Activated T-helper 2 cell treated with anti-CD3 and anti-CD28 coated beads, Interferon-gamma antibody, Interleukin-2, Interleukin-4, amounts not matched to agents 10 μg/mL and 5 μg/mL and 100 μg/mL, durations not matched to agents 14 hours and 24 hours and 36 hours (primary cell): ENCODE results near the gene CAMSAP2. TPM values are rescaled to one million over a fixed set of nuclear protein-coding genes. Genes with fewer than 3 reads are reported as not detected.

ENCODE experiments used
- DNase-seq: peaks from one replicate; pipeline ENCODE4 v3.0.0; 2021; ENCODE audit warnings: low spot score
- H3K27ac Mint-ChIP-seq: one replicate; pipeline ENCODE4 v1.8.0; 2021; ENCODE audit warnings: mixed read lengths
- H3K27me3 Mint-ChIP-seq: one replicate; pipeline ENCODE4 v1.8.0; 2021; ENCODE audit warnings: low read depth, mixed read lengths
- H3K36me3 Mint-ChIP-seq: one replicate; pipeline ENCODE4 v1.8.0; 2021; ENCODE audit warnings: low read depth, mixed read lengths
- H3K4me1 Mint-ChIP-seq: one replicate; pipeline ENCODE4 v1.8.0; 2021; ENCODE audit warnings: low read depth, mixed read lengths
- H3K4me3 Mint-ChIP-seq: one replicate; pipeline ENCODE4 v1.8.0; 2021; ENCODE audit warnings: low read depth, mild to moderate bottlenecking, moderate library complexity, mixed read lengths
- H3K9me3 Mint-ChIP-seq: one replicate; pipeline ENCODE4 v1.8.0; 2021; ENCODE audit warnings: mixed read lengths
- intact Hi-C: fragments of 100-400 bp; cut with micrococcal nuclease; formaldehyde crosslinking; loops from one replicate; pipeline ENCODE4 v1.15.1; 2023
- total RNA-seq: library from RNA; stranded (reverse); gene quantifications from 2 replicates; pipeline ENCODE4 v1.2.3, GENCODE V29; 2022

The CAMSAP2 gene
- total RNA-seq, 1 donor from 2014 or later, result 0.52 TPM

DNA sequence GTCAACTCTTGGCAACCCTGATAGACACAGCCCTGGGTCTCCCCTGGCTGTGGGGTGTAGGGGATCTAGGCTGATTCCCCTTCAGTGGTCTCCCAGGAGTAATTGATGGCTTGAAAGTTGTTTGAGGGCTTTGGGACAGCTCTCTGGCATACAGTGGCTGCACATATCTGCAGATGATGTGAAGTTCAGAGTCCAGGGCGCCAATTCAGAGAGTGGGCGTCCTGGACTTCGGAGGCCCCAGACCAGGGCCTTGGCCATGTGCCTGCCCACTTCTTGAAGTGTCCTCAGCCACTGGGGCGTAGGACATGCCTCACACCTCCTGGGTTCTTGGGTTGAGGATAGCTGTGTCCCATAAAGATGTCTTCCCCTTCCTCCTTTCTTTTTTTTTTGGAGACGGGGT lies 158.6 kb downstream of the CAMSAP2 start:
- Mint-ChIP-seq H3K4me3 (no peak overlapping the region), H3K9me3 (no peaks in the 10 kb centered on the region), H3K4me1 (no peaks in the 10 kb centered on the region), H3K27me3 (peaks cover 58% of the 10 kb centered on the region), H3K36me3 (no peaks in the 10 kb centered on the region), H3K27ac (no peak overlapping the region)
- intact Hi-C loops, result no loop called here
- no peak for DNase-seq

DNA sequence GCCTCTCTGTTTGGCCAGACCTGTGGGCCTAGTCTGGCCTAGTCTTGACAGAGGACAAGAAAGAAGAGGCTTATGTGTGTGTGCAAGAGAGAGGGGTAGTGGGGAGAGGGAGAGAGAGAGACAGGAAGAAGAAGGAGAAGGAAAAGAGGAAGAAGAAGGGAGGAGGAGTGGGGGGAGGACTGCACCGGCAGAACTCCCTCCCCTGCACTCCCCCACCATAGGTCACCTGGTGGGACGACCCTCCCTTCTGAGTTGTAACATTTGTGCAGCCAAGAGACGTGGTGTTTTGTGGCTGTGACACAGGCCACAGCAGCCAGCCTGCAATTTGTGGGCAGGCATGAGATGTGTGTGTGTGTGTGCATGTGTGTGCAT lies 160.3 kb downstream of the CAMSAP2 start:
- no peak overlapping the region for H3K27ac Mint-ChIP-seq
- no peaks in the 10 kb centered on the region for H3K4me1 Mint-ChIP-seq
- H3K4me3 Mint-ChIP-seq, result no peak overlapping the region
- no peaks in the 10 kb centered on the region for H3K9me3 Mint-ChIP-seq
- peaks cover 49% of the 10 kb centered on the region for H3K27me3 Mint-ChIP-seq
- DNase-seq, result no peak
- H3K36me3 Mint-ChIP-seq, result no peaks in the 10 kb centered on the region
- intact Hi-C loops, result no loop called here

DNA sequence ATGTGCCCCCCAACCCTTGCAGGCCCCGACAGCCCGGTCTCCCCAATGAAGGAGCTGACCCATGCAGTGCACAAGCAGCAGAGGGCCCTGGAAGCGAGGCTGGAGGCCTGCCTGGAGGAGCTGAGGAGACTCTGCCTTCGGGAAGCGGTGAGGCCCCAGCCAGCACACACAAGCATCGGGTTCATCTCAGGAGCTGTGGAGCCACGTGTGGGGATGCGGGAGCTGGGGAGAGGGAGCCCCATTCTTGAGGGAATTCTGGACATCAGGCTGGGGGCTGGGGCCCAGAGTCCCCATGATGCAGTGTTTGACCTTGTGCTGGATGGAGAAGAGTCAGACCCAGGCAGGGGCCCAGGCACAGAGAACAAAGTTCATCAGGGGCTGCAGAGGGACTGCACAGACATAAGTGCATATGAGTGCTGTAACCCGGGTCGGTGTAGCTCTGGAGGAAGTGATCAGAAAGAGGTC lies 160.8 kb downstream of the CAMSAP2 start:
- no peak for DNase-seq
- Mint-ChIP-seq H3K36me3 (no peaks in the 10 kb centered on the region), H3K27ac (no peak overlapping the region), H3K9me3 (no peaks in the 10 kb centered on the region), H3K4me1 (no peaks in the 10 kb centered on the region), H3K4me3 (no peak overlapping the region), H3K27me3 (peaks cover 48% of the 10 kb centered on the region)
- intact Hi-C loops, result no loop called here

DNA sequence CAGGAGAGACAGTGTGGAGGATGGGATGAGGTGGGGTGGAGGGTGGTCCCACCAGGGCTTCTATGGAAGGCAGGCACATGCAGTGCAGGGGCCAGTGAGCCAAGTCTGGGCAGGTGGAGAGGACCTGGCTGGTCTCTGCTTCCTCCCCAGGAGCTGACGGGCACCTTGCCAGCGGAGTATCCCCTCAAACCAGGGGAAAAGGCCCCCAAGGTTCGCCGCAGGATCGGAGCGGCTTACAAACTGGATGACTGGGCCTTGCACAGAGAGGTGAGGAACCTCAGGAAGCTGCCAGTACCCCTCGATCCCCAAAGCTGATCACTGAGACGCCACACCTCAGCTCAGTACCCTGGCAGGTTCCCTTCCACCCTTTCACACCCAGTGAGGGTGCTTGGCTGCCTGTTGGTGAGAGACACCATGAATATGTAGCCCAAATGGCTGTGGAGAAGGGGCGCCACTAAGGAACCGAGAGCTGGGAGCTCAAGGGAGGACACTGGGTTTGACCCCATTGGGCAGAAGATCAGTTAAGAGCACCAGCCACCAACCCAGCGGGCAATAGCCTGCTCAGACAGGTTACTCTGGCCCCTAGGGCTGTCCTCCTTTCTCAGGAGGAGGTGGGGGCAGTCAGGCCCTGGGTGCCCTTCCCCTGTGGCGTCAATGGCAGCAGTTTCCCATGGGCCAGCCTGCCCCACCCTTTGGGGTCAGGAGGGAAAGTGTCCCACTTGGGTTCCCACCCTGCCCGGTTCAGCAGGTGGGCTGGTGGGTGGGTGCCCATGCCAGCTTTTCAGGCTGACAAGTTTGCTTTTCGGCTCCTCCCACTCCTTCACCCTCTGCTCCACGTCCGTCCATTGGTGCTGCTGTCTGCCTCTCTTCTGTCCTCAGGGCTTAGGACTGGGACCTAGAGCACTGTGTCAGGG lies 161.5 kb downstream of the CAMSAP2 start:
- no peaks in the 10 kb centered on the region for H3K36me3 Mint-ChIP-seq
- no peak for DNase-seq
- H3K9me3 Mint-ChIP-seq, result no peaks in the 10 kb centered on the region
- intact Hi-C loops, result no loop called here
- H3K27ac Mint-ChIP-seq, result no peak overlapping the region
- peaks cover 54% of the 10 kb centered on the region for H3K27me3 Mint-ChIP-seq
- peaks cover under 1% of the 10 kb centered on the region for H3K4me1 Mint-ChIP-seq
- no peak overlapping the region for H3K4me3 Mint-ChIP-seq

DNA sequence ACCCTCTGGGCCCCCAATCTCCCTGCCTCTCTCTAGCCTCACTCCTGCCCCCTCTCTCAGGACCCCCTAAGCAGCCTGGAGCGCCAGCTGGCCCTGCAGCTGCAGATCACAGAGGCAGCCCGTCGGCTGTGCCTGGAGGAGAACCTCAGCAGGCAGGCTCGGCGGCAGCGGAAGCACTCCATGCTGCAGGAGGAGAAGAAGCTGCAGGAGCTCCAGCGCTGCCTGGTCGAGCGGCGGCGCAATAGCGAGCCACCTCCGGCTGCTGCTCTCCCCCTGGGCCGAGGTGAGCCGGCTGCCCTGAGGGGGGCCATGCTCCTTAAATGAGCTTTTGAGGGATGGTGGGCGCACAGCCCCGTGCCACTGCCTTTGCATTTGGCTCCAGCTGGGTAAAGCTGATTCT lies 162.2 kb downstream of the CAMSAP2 start:
- intact Hi-C loops, result no loop called here
- Mint-ChIP-seq H3K9me3 (no peaks in the 10 kb centered on the region), H3K27me3 (peaks cover 55% of the 10 kb centered on the region)

DNA sequence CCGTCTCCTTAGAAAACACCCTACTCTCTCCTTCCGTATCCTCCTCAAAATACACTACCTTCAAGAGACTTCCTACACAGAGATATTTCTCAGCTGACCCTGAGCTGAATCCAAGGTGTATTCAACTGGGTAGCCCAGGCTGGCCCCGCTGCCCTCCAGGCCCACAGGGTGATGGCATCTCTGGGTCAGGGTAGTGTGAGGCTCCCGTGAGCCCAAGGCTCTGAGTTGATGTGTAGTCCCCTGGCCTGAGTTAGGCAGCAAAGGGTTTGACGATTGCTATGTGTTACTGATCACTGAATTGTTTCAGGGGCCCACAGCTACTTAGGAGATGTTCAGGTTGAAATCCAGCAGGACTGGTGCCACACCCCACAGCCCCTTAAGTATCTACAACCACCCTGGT lies 162.7 kb downstream of the CAMSAP2 start:
- Mint-ChIP-seq H3K4me1 (peaks cover 4% of the 10 kb centered on the region), H3K9me3 (no peaks in the 10 kb centered on the region), H3K4me3 (no peak overlapping the region), H3K36me3 (no peaks in the 10 kb centered on the region), H3K27ac (no peak overlapping the region), H3K27me3 (peaks cover 55% of the 10 kb centered on the region)
- intact Hi-C loops, result no loop called here
- no peak for DNase-seq

More for the DNA sequence above, 162.2 kb downstream of the CAMSAP2 start:
- Mint-ChIP-seq H3K4me1 (peaks cover 4% of the 10 kb centered on the region), H3K27ac (no peak overlapping the region), H3K4me3 (no peak overlapping the region), H3K36me3 (no peaks in the 10 kb centered on the region)
- DNase-seq, result no peak

DNA sequence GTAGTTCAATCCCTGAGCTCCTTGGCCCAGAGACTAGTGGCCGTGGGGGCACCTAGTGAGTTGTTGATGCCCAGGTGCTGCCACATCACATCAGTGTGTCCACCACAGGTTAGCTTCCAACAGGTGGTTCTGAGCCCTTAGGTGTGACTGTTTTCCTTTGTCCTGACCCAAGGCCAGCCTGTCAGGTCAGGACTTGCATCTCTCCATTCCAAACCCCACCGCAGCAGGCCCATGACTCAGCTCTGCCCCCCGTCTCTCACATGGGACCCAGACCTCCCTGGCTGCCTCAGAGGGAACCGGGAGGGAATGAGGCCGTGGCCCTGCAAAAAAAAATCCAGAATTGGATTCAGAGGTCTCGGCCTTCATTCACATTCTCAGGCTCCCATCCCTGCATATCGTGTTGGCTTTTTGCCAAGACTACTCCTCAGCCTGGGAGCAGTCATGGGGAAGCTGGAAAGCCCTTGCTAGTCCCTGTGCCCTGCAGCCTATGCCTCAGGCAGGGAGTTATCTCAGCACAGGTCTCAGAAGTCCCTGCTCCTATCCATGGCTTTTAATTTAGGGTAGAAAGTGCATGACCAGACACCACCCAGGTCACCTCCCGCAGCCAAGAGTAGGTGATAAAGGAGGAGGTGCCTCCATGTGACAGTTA lies 163.2 kb downstream of the CAMSAP2 start:
- H3K4me3 Mint-ChIP-seq, result no peak overlapping the region
- intact Hi-C loops, result no loop called here
- no peaks in the 10 kb centered on the region for H3K9me3 Mint-ChIP-seq
- peaks cover 4% of the 10 kb centered on the region for H3K4me1 Mint-ChIP-seq
- no peak for DNase-seq
- H3K36me3 Mint-ChIP-seq, result no peaks in the 10 kb centered on the region
- H3K27ac Mint-ChIP-seq, result no peak overlapping the region
- H3K27me3 Mint-ChIP-seq, result peaks cover 54% of the 10 kb centered on the region

DNA sequence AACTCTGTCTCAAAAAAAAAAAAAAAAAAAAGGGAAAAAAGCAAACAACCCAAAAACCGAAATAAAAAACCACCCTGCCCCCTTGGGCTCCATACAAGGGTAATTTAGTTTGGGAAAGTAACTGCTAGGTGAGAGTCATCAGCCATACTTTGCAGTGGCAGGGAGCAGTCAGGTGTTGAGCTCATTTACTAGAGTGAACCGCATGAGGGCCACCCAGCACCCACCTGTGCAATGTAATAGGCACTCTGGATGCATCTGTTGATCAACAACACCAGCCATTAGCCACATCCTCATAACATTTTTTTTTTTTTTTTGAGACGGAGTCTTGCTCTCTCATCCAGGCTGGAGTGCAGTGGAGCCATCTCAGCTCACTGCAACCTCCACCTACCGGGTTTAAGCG lies 165.1 kb downstream of the CAMSAP2 start:
- no peak for DNase-seq
- intact Hi-C loops, result no loop called here
- no peaks in the 10 kb centered on the region for H3K9me3 Mint-ChIP-seq
- no peak overlapping the region for H3K4me3 Mint-ChIP-seq
- peaks cover 48% of the 10 kb centered on the region for H3K27me3 Mint-ChIP-seq
- H3K27ac Mint-ChIP-seq, result no peak overlapping the region
- H3K36me3 Mint-ChIP-seq, result no peaks in the 10 kb centered on the region
- H3K4me1 Mint-ChIP-seq, result peaks cover 4% of the 10 kb centered on the region

DNA sequence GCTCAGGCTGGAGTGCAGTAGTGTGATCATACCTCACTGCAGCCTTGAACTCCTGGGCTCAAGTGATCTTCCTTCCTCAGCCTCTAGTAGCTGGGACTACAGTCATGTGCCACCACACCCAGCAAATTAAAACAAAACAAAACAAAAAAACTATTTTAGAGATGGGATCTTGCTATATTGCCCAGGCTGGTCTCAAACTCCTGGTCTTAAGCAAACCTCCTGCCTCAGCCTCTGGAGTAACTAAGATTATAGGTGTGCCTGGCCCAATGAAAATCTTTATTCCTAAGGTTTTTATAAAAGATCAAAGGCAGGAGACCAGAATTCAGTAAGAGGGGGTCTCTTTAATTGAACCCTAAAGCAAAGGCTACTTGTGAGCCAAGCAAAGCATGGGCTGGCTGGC lies 166.1 kb downstream of the CAMSAP2 start:
- peaks cover 51% of the 10 kb centered on the region for H3K27me3 Mint-ChIP-seq
- DNase-seq, result no peak
- H3K4me1 Mint-ChIP-seq, result peaks cover 4% of the 10 kb centered on the region
- no peaks in the 10 kb centered on the region for H3K36me3 Mint-ChIP-seq
- H3K27ac Mint-ChIP-seq, result no peak overlapping the region
- no peaks in the 10 kb centered on the region for H3K9me3 Mint-ChIP-seq
- no peak overlapping the region for H3K4me3 Mint-ChIP-seq
- intact Hi-C loops, result loop anchor here (1.0 to 5.0 kb wide), 3 partner anchors 15 to 118 kb away; partner anchors contain the start of genes GPR25 and KIF21B

DNA sequence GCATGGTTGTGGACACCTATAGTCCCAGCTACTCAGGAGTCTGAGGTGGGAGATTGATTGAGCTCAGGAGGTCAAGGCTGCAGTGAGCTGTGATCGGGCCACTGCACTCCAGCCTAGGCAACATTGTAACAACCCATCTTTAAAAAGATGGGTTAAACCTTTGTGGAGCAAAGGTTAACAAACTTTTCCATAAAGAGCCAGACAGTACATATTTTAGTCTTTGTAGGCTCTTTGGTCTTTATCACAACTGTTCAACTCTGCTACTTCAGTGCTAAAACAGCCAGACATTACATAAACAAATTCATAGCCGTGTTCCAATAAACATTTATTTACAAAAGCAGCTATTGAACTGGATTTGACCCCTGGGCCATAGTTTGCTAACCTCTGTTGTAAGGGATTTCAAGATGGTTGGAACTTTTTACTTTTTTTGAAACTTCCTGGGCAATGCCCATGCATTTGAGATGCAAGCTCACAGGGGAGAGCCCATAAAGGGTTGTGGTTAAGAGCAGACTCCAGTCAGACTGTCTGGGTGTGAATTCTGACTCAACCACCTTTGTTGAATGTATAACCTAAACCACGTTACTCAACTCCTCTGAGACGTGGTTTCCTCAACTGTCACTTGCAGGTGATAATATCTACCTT lies 166.8 kb downstream of the CAMSAP2 start:
- peaks cover 4% of the 10 kb centered on the region for H3K4me1 Mint-ChIP-seq
- H3K4me3 Mint-ChIP-seq, result no peak overlapping the region
- no peak for DNase-seq
- H3K9me3 Mint-ChIP-seq, result no peaks in the 10 kb centered on the region
- H3K27me3 Mint-ChIP-seq, result peaks cover 51% of the 10 kb centered on the region
- no peaks in the 10 kb centered on the region for H3K36me3 Mint-ChIP-seq
- no peak overlapping the region for H3K27ac Mint-ChIP-seq
- intact Hi-C loops, result loop anchor here (1.0 to 5.0 kb wide), 3 partner anchors 16 to 117 kb away; partner anchors contain the start of genes GPR25 and KIF21B

DNA sequence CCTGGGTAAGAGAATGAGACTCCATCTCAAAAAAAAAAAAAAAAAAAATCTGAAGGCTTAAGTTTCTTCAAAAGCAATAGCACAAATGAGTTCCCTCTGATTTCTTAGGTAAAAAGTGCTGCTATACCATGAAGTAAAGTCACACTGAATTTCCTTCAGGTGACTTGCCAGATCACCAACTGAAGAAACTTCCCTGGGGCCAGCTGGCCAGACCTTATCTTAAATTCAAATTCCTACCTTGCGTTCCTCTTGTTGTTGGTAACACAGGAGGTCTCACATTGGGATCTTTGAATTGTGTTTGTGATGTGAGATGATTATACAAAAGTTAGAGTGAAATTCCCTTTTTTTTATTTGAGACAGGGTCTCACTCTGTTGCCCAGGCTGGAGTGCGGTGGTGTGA lies 167.8 kb downstream of the CAMSAP2 start:
- Mint-ChIP-seq H3K27ac (no peak overlapping the region), H3K36me3 (no peaks in the 10 kb centered on the region), H3K27me3 (peaks cover 49% of the 10 kb centered on the region), H3K4me3 (no peak overlapping the region), H3K4me1 (peaks cover 4% of the 10 kb centered on the region), H3K9me3 (no peaks in the 10 kb centered on the region)
- intact Hi-C loops, result loop anchor here (5.0 kb wide), 2 partner anchors 34 to 116 kb away; partner anchors contain the start of genes GPR25 and KIF21B
- DNase-seq, result no peak

DNA sequence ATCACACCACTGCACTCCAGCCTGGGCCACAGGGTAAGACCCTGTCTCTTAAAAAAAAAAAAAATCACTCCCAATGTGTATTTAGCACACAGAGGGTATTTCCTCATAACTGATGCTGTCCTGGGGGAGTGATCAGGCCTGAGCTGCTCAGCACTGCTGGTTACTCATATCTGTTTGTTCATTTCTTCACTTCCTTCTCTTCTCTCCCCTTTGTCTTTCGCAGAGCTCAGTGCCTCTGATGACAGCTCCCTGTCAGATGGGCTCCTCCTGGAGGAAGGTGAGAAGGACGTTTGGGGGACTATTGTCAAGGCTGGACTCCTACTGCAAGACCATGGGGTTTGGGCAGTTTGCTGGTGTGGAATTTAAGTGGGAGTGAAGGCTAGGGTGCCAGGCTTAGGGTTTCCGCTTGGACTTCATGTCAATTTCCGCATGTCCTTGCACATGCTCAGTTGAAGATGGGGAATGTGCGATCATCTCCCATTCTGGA lies 169.0 kb downstream of the CAMSAP2 start:
- intact Hi-C loops, result loop anchor here (5.0 kb wide), 2 partner anchors 35 to 115 kb away; partner anchors contain the start of genes GPR25 and KIF21B

More for the DNA sequence above, 169.0 kb downstream of the CAMSAP2 start:
- H3K27ac Mint-ChIP-seq, result no peak overlapping the region
- no peaks in the 10 kb centered on the region for H3K36me3 Mint-ChIP-seq
- no peak overlapping the region for H3K4me3 Mint-ChIP-seq
- H3K4me1 Mint-ChIP-seq, result peaks cover 4% of the 10 kb centered on the region
- H3K9me3 Mint-ChIP-seq, result no peaks in the 10 kb centered on the region
- peaks cover 38% of the 10 kb centered on the region for H3K27me3 Mint-ChIP-seq
- no peak for DNase-seq
